Neural progenitor cell (in vitro differentiated cells): ENCODE data around the gene PIP5K1A. TPM values are rescaled to one million over a fixed set of nuclear protein-coding genes. Genes with fewer than 3 reads are reported as not detected.

Experiments
- DNase-seq: peaks from one replicate; pipeline ENCODE4 v3.0.0-alpha.2; 2016; ENCODE audit warnings: low spot score
- H2AFZ ChIP-seq: fragments of 200-600 bp; sonication (generic); replicated peaks from 2 replicates; pipeline ENCODE4 v1.6.1; 2016; ENCODE audit warnings: antibody characterized with exemption
- H3F3A ChIP-seq: fragments of 200-600 bp; sonication (generic); 2 replicates; pipeline ENCODE4 v1.6.1; 2016; ENCODE audit warnings: antibody characterized with exemption, low read depth
- H3K27ac ChIP-seq: fragments of 200-600 bp; sonication (generic); 2 replicates; pipeline ENCODE4 v1.5.1; 2016; ENCODE audit warnings: mild to moderate bottlenecking
- H3K27me3 ChIP-seq: fragments of 200-600 bp; sonication (generic); 2 replicates; pipeline ENCODE4 v1.6.1; 2016; ENCODE audit warnings: mild to moderate bottlenecking, moderate library complexity
- H3K36me3 ChIP-seq: fragments of 200-600 bp; sonication (generic); 2 replicates; pipeline ENCODE4 v1.5.1; 2016
- H3K4me1 ChIP-seq: fragments of 200-600 bp; sonication (generic); 2 replicates; pipeline ENCODE4 v1.6.1; 2016; ENCODE audit warnings: mixed run types
- H3K4me2 ChIP-seq: fragments of 200-600 bp; sonication (generic); 2 replicates; pipeline ENCODE4 v1.6.1; 2016
- H3K4me3 ChIP-seq: fragments of 200-600 bp; sonication (generic); 2 replicates; pipeline ENCODE4 v1.5.1; 2016
- H3K79me2 ChIP-seq: fragments of 200-600 bp; sonication (generic); 2 replicates; pipeline ENCODE4 v1.6.1; 2016; ENCODE audit warnings: low read depth
- H3K9ac ChIP-seq: fragments of 200-600 bp; sonication (generic); 2 replicates; pipeline ENCODE4 v1.6.1; 2016
- H3K9me3 ChIP-seq: fragments of 200-600 bp; sonication (generic); 2 replicates; pipeline ENCODE4 v1.5.1; 2016; ENCODE audit warnings: low read depth
- H4K20me1 ChIP-seq: fragments of 200-600 bp; sonication (generic); 2 replicates; pipeline ENCODE4 v1.6.1; 2016; ENCODE audit warnings: low read depth
- H3K27ac Mint-ChIP-seq: 3 replicates; pipeline ENCODE4 v1.8.0; 2021; ENCODE audit warnings: mixed read lengths
- H3K27me3 Mint-ChIP-seq: 2 replicates; pipeline ENCODE4 v1.8.0; 2022; ENCODE audit warnings: low read depth, mild to moderate bottlenecking, inconsistent platforms, moderate library complexity, mixed read lengths; ENCODE audit not compliant: insufficient read depth
- H3K36me3 Mint-ChIP-seq: 3 replicates; pipeline ENCODE4 v1.8.0; 2021; ENCODE audit warnings: mixed read lengths
- H3K4me1 Mint-ChIP-seq: 3 replicates; pipeline ENCODE4 v1.8.0; 2021; ENCODE audit warnings: mixed read lengths
- H3K4me3 Mint-ChIP-seq: 3 replicates; pipeline ENCODE4 v1.8.0; 2021; ENCODE audit warnings: mild to moderate bottlenecking, moderate library complexity, mixed read lengths
- H3K9me3 Mint-ChIP-seq: 3 replicates; pipeline ENCODE4 v1.8.0; 2020; ENCODE audit warnings: mixed read lengths
- EZH2 ChIP-seq: fragments of 200-600 bp; sonication (generic); IDR thresholded peaks from 2 replicates; pipeline ENCODE4 v1.6.1; 2017; ENCODE audit warnings: antibody characterized with exemption, mild to moderate bottlenecking, moderate library complexity
- EZH2phosphoT487 ChIP-seq: fragments of 200-600 bp; sonication (generic); IDR thresholded peaks from 2 replicates; pipeline ENCODE4 v1.6.1; 2017; ENCODE audit warnings: antibody characterized with exemption
- total RNA-seq: library from RNA; depleted of rRNA; stranded (reverse); fragments of >200 nt; gene quantifications from 2 replicates; pipeline ENCODE4 v1.2.3, GENCODE V29; 2015; ENCODE audit warnings: low replicate concordance
- TF ChIP-seq, protein P1 (sequence below): fragments of 200-600 bp; sonication (generic); IDR thresholded peaks from 2 replicates; pipeline ENCODE4 v1.5.1; 2017; ENCODE audit warnings: antibody characterized with exemption, mild to moderate bottlenecking

The PIP5K1A gene
- total RNA-seq, 1 donor from 2014 or later = 81.2 TPM

DNA sequence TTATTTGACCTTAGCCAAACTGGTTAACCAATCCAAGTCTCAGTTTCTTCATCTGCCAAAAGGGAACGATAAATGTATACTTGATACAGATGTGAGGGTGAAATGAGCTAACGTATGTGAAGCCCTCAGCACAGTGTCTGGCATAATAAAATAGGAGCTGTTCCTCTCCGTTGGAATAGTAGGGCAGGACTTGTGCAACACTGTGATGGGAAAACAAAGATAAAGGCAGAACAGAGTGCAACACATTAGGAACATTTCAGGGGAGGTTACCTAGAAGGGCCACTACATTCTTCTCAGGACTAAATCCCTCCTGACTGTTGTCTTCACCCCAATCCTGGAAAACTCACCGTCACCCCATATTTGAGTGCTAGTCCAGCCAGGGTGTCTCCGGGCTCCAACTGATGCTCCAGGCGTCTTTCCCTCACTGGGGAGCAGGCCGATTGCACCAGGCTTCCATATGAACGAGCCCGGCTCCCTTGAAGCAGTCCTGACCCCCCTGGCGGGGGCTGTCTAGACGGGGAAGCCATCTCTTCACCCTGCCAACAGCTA lies 33.5 kb upstream of the PIP5K1A start:
- Mint-ChIP-seq H3K27me3 (peaks cover 4% of the 10 kb centered on the region), H3K4me3 (peak overlapping the region; percentile 93), H3K4me1 (peaks cover 19% of the 10 kb centered on the region), H3K36me3 (peaks cover 19% of the 10 kb centered on the region), H3K27ac (no peak overlapping the region), H3K9me3 (no peaks in the 10 kb centered on the region)
- Histone ChIP-seq H3F3A (peaks cover 21% of the 10 kb centered on the region), H3K4me2 (peak overlapping the region; percentile 94), H3K9ac (peak overlapping the region; percentile 59), H3K36me3 (no peaks in the 10 kb centered on the region), H3K27me3 (no peaks in the 10 kb centered on the region), H3K4me3 (peak overlapping the region; percentile 89), H3K4me1 (peaks cover 10% of the 10 kb centered on the region), H2AFZ (peak overlapping the region; percentile 97), H3K27ac (no peak overlapping the region), H3K9me3 (no peaks in the 10 kb centered on the region), H3K79me2 (peaks cover 26% of the 10 kb centered on the region), H4K20me1 (no peaks in the 10 kb centered on the region)
- no peak for DNase-seq
- TF ChIP-seq EZH2phosphoT487 (no peak), EZH2 (no peak)
- TF ChIP-seq, protein P1, sequence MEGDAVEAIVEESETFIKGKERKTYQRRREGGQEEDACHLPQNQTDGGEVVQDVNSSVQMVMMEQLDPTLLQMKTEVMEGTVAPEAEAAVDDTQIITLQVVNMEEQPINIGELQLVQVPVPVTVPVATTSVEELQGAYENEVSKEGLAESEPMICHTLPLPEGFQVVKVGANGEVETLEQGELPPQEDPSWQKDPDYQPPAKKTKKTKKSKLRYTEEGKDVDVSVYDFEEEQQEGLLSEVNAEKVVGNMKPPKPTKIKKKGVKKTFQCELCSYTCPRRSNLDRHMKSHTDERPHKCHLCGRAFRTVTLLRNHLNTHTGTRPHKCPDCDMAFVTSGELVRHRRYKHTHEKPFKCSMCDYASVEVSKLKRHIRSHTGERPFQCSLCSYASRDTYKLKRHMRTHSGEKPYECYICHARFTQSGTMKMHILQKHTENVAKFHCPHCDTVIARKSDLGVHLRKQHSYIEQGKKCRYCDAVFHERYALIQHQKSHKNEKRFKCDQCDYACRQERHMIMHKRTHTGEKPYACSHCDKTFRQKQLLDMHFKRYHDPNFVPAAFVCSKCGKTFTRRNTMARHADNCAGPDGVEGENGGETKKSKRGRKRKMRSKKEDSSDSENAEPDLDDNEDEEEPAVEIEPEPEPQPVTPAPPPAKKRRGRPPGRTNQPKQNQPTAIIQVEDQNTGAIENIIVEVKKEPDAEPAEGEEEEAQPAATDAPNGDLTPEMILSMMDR = no peak

DNA sequence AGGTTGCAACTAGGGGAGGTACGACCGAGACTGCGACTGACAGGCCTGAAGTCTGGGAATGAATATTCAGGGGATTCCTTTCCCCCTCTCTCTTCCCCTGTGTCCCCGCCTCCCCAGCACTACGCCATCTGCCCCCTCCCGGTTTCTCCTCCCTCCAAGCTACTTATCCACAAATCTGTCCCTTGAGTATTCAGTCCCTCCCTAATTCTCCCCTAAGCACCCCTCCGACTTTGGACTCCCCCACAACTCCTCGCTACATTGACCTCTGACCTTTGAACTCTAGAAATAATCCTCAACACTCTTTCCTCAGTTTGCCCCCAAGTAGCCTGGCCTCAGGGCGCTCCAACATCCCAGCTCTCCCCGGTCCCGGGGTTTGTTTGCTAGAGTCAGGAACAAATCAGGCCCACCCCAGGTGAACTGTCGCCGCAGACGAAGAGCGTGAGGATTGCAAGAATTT lies 33.0 kb upstream of the PIP5K1A start:
- Histone ChIP-seq H2AFZ (peak overlapping the region; percentile 97), H3K36me3 (no peaks in the 10 kb centered on the region), H3K27me3 (no peaks in the 10 kb centered on the region), H3K79me2 (peaks cover 26% of the 10 kb centered on the region), H4K20me1 (no peaks in the 10 kb centered on the region), H3K4me2 (peak overlapping the region; percentile 94), H3K4me3 (peak overlapping the region; percentile 89), H3F3A (peaks cover 25% of the 10 kb centered on the region), H3K4me1 (peaks cover 10% of the 10 kb centered on the region), H3K9me3 (no peaks in the 10 kb centered on the region), H3K27ac (no peak overlapping the region), H3K9ac (peak overlapping the region; percentile 59)
- DNase-seq = peak; percentile 72
- Mint-ChIP-seq H3K27me3 (peaks cover 4% of the 10 kb centered on the region), H3K36me3 (peaks cover 17% of the 10 kb centered on the region), H3K4me1 (peaks cover 19% of the 10 kb centered on the region), H3K27ac (peak overlapping the region; percentile 94), H3K9me3 (no peaks in the 10 kb centered on the region), H3K4me3 (peak overlapping the region; percentile 93)
- TF ChIP-seq EZH2 = no peak
- TF ChIP-seq, protein P1 = no peak
- TF ChIP-seq EZH2phosphoT487 = no peak

DNA sequence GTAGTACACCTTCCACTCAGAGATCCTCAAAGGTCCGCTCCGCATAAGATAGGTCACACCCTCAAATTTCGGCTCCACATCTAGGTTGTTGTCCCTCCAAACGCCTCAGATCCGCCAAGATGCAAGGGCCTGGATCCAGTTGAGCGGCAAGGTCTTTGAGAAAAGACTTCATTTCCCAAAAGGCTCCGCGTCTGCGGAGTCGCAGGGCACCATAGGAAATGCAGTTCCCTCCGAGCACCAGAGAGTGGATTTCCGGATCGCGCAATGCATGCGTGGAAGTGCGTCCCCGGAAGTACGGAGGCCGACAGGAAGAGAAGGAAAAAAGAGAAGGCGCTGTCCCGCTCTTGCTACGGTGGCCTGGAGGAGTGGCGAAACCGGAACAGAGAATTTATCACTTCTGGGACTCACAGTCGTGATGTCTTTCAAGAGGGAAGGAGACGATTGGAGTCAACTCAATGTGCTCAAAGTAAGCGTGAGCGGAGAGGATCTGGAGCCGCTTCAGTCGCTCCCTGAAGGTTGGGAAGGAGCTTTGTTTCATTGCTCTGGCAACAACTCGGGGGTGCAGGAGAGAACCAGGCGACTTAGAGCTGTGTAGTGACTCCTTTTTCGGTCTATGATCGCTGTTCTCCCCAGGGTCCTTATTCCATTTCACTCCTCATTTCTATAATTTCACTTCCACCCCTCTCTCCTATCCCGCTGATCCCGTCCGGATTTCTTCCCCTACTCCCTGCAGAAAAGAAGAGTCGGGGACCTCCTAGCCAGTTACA lies 32.4 kb upstream of the PIP5K1A start, which contains the start of the genes LYSMD1 and SCNM1:
Gene LYSMD1, minus strand, starts transcription at position 165 of the 767 bp plus-strand sequence. CDS start 644 bp downstream, outside the sequence.
Gene SCNM1, plus strand, starts transcription at position 407 of the 767 bp plus-strand sequence. Its CDS starts 9 bp downstream, at position 416.
- peak within 1 kb of the TSS; percentile 93 for H3K4me3 Mint-ChIP-seq
- H4K20me1 ChIP-seq = no peaks in the 10 kb centered on the region
- peaks cover 10% of the 10 kb centered on the region for H3K4me1 ChIP-seq
- H3K79me2 ChIP-seq = peaks cover 26% of the 10 kb centered on the region
- peak within 1 kb of the TSS; percentile 92 for H3K9ac ChIP-seq
- peak within 1 kb of the TSS; percentile 97 for H2AFZ ChIP-seq
- peak within 1 kb of the TSS; percentile 89 for H3K4me3 ChIP-seq
- H3K9me3 Mint-ChIP-seq = no peaks in the 10 kb centered on the region
- peak within 1 kb of the TSS; percentile 94 for H3K4me2 ChIP-seq
- no peaks in the 10 kb centered on the region for H3K9me3 ChIP-seq
- peaks cover 19% of the 10 kb centered on the region for H3K4me1 Mint-ChIP-seq
- peak; percentile 98 for DNase-seq
- no peaks in the 10 kb centered on the region for H3K27me3 ChIP-seq
- H3K36me3 ChIP-seq = no peaks in the 10 kb centered on the region
- H3K27ac Mint-ChIP-seq = peak within 1 kb of the TSS; percentile 94
- no peak within 1 kb of the TSS for H3K27ac ChIP-seq
- H3K27me3 Mint-ChIP-seq = peaks cover 4% of the 10 kb centered on the region
- H3K36me3 Mint-ChIP-seq = peaks cover 13% of the 10 kb centered on the region
- peaks cover 30% of the 10 kb centered on the region for H3F3A ChIP-seq
- TF ChIP-seq EZH2 (no peak), EZH2phosphoT487 (no peak)
- TF ChIP-seq, protein P1 = no peak
